CD4-positive, alpha-beta T cell (primary cell): ENCODE results near the gene ST6GALNAC3. TPM values are rescaled to one million over a fixed set of nuclear protein-coding genes. Genes with fewer than 3 reads are reported as not detected.

Source experiments
- ATAC-seq: fragments of 200-7000 bp; cut with Tn5 transposase; one replicate; pipeline ENCODE4 v1.10.0; 2022; ENCODE audit warnings: mild to moderate bottlenecking; ENCODE audit not compliant: poor library complexity
- CTCF ChIA-PET: fragments of 350-600 bp; sonication (Branson Sonifier 250); formaldehyde crosslinking; loops from one replicate; lab custom pipeline; 2021; ENCODE audit warnings: antibody characterized with exemption, inconsistent platforms; lab: Charles Lee
- POLR2A ChIA-PET: fragments of 350-600 bp; sonication (Branson Sonifier 250); formaldehyde crosslinking; loops from one replicate; lab custom pipeline; 2021; ENCODE audit warnings: antibody characterized with exemption, inconsistent platforms; lab: Charles Lee
- DNase-seq, 14 experiments: peaks; one replicate each; pipeline ENCODE4 v3.0.0-alpha.2; 2013 to 2020; ENCODE audit warnings: mixed read lengths in 2 of 14
- H3K27ac ChIP-seq, 2 donors: one replicate each; pipeline versions ENCODE4 v1.5.1 to v1.7.0; 2013; ENCODE audit warnings: low read length in 2 of 2, low read depth in 1 of 2, mild to moderate bottlenecking in 1 of 2
- H3K27me3 ChIP-seq, 2 experiments: 1 replicate in 1 of 2; 2 replicates in 1 of 2; pipeline versions ENCODE4 v1.6.1 to v1.7.0; 2013; ENCODE audit warnings: low read length in 2 of 2, control low read depth in 1 of 2, mild to moderate bottlenecking in 1 of 2, moderate library complexity in 1 of 2; ENCODE audit not compliant: insufficient read depth in 2 of 2, control insufficient read depth in 1 of 2
- H3K36me3 ChIP-seq: one replicate; pipeline ENCODE4 v1.6.1; 2013; ENCODE audit warnings: low read length, control low read depth; ENCODE audit not compliant: insufficient read depth
- H3K4me1 ChIP-seq: one replicate; pipeline ENCODE4 v1.6.1; 2013; ENCODE audit warnings: low read length, control low read depth; ENCODE audit not compliant: insufficient read depth
- H3K4me3 ChIP-seq: one replicate; pipeline ENCODE4 v1.5.1; 2013; ENCODE audit warnings: mild to moderate bottlenecking, low read length, moderate library complexity
- H3K9me3 ChIP-seq, 2 experiments: 1 replicate in 1 of 2; 2 replicates in 1 of 2; pipeline versions ENCODE4 v1.6.1 to v1.7.0; 2013; ENCODE audit warnings: low read length in 2 of 2, mild to moderate bottlenecking in 2 of 2, control low read depth in 1 of 2, moderate library complexity in 1 of 2; ENCODE audit not compliant: control insufficient read depth in 1 of 2, insufficient read depth in 1 of 2
- H3K27ac Mint-ChIP-seq: one replicate; pipeline ENCODE4 v1.8.0; 2020; ENCODE audit warnings: mixed read lengths
- H3K27me3 Mint-ChIP-seq: one replicate; pipeline ENCODE4 v1.8.0; 2021; ENCODE audit warnings: mixed read lengths
- H3K36me3 Mint-ChIP-seq: one replicate; pipeline ENCODE4 v1.8.0; 2021; ENCODE audit warnings: low read depth, mixed read lengths
- H3K4me1 Mint-ChIP-seq: one replicate; pipeline ENCODE4 v1.8.0; 2021; ENCODE audit warnings: low read depth, mixed read lengths
- H3K4me3 Mint-ChIP-seq: one replicate; pipeline ENCODE4 v1.8.0; 2020; ENCODE audit warnings: mild to moderate bottlenecking, mixed read lengths
- H3K9me3 Mint-ChIP-seq: one replicate; pipeline ENCODE4 v1.8.0; 2020; ENCODE audit warnings: mixed read lengths
- CTCF ChIP-seq: fragments of 200-600 bp; IDR thresholded peaks from one replicate; pipeline ENCODE4 v1.8.0; 2022; ENCODE audit warnings: antibody characterized with exemption, mild to moderate bottlenecking
- intact Hi-C, 2 experiments: fragments of 100-400 bp; cut with DNase I in 1 of 2; cut with micrococcal nuclease in 1 of 2; formaldehyde crosslinking; loops; one replicate each; pipeline versions ENCODE4 v1.15.1 to v1.9.0; 2023 to 2025; cut with DNase I, micrococcal nuclease
- total RNA-seq, 174 experiments: library from RNA in 2 of 174; stranded (reverse) in 2 of 174; gene quantifications; one replicate each; pipeline ENCODE4 v1.2.3 and lab custom pipeline; 2021 to 2026

ST6GALNAC3 gene
- total RNA-seq, 2 experiments from 2014 or later: 0.77 to 1.3 TPM

- ATAC-seq (no peak), DNase-seq (no peak)
- Mint-ChIP-seq H3K27me3 (peaks cover 4% of the 10 kb centered on the region), H3K27ac (no peak overlapping the region), H3K9me3 (no peaks in the 10 kb centered on the region), H3K4me3 (no peak overlapping the region), H3K36me3 (no peaks in the 10 kb centered on the region), H3K4me1 (no peaks in the 10 kb centered on the region)
- no peak overlapping the region for H3K4me3 ChIP-seq
- ChIA-PET POLR2A (no interaction called here), CTCF (no interaction called here)
- no peaks in the 10 kb centered on the region for H3K9me3 ChIP-seq
- intact Hi-C loops: no loop called here
- no peaks in the 10 kb centered on the region for H3K4me1 ChIP-seq
- H3K27me3 ChIP-seq: no peaks in the 10 kb centered on the region
- TF ChIP-seq CTCF: no peak
- H3K27ac ChIP-seq: no peak overlapping the region
- H3K36me3 ChIP-seq: no peaks in the 10 kb centered on the region
Measured at GRCh38 chr1:76554283-76554682, 479.7 kb downstream of the ST6GALNAC3 start.

GRCh38 chr1:76562292-76562691 lies 487.7 kb downstream of the ST6GALNAC3 start:
- Mint-ChIP-seq H3K27ac (no peak overlapping the region), H3K4me3 (no peak overlapping the region), H3K9me3 (no peaks in the 10 kb centered on the region), H3K36me3 (no peaks in the 10 kb centered on the region), H3K27me3 (peaks cover under 1% of the 10 kb centered on the region), H3K4me1 (no peaks in the 10 kb centered on the region)
- POLR2A ChIA-PET: no interaction called here
- no peak overlapping the region for H3K27ac ChIP-seq
- no peaks in the 10 kb centered on the region for H3K27me3 ChIP-seq
- no peaks in the 10 kb centered on the region for H3K36me3 ChIP-seq
- H3K9me3 ChIP-seq: no peaks in the 10 kb centered on the region
- intact Hi-C loops: no loop called here
- H3K4me1 ChIP-seq: no peaks in the 10 kb centered on the region
- no peak overlapping the region for H3K4me3 ChIP-seq
- CTCF ChIA-PET: no interaction called here
- no peak for TF ChIP-seq CTCF
- ATAC-seq (no peak), DNase-seq (no peak)

- DNase-seq (no peak), ATAC-seq (no peak)
- no peaks in the 10 kb centered on the region for H3K4me1 Mint-ChIP-seq
- POLR2A ChIA-PET: interaction anchor here (0.7 kb wide), 1 partner anchor 129 kb away, joined by 4 read pairs; no protein-coding TSS in a partner anchor
- no peaks in the 10 kb centered on the region for H3K9me3 Mint-ChIP-seq
- CTCF ChIA-PET: no interaction called here
- H3K4me3 ChIP-seq: no peak overlapping the region
- no peaks in the 10 kb centered on the region for H3K27me3 Mint-ChIP-seq
- H3K27me3 ChIP-seq: no peaks in the 10 kb centered on the region
- no peaks in the 10 kb centered on the region for H3K36me3 ChIP-seq
- H3K36me3 Mint-ChIP-seq: no peaks in the 10 kb centered on the region
- H3K9me3 ChIP-seq: no peaks in the 10 kb centered on the region
- H3K27ac Mint-ChIP-seq: no peak overlapping the region
- TF ChIP-seq CTCF: no peak
- no peaks in the 10 kb centered on the region for H3K4me1 ChIP-seq
- intact Hi-C loops: no loop called here
- no peak overlapping the region for H3K27ac ChIP-seq
- no peak overlapping the region for H3K4me3 Mint-ChIP-seq
Measured at GRCh38 chr1:76568573-76569238, 494.2 kb downstream of the ST6GALNAC3 start.
